ENCODE data around the gene NOB1.

NOB1 gene

GRCh38 chr16:69706256-69706974 lies 48.3 kb downstream of the NOB1 start:
- DNase-seq: no peak
- Histone ChIP-seq H3K4me3 (ENCODE audit: low read depth, low read length) (no peak overlapping the region), H3K27ac (no peak overlapping the region), H3K27me3 (replicated peaks) (no peaks in the 10 kb centered on the region), H3K36me3 (replicated peaks) (peaks cover 27% of the 10 kb centered on the region)
- in situ Hi-C loops (cut with HindIII; ENCODE audit: low pct_ligation_motif_present, low sequenced_read_pairs): no loop called here
- TF ChIP-seq CTCF (IDR thresholded peaks at IDR 0.05; ENCODE audit: low read depth, low read length, missing control alignments): no peak

- peaks cover 7% of the 10 kb centered on the region for H3K36me3 ChIP-seq (replicated peaks)
- in situ Hi-C loops (cut with HindIII; ENCODE audit: low pct_ligation_motif_present, low sequenced_read_pairs): no loop called here
- DNase-seq: no peak
- H3K27me3 ChIP-seq (replicated peaks): no peaks in the 10 kb centered on the region
- H3K27ac ChIP-seq: no peak overlapping the region
- no peak for TF ChIP-seq CTCF (IDR thresholded peaks at IDR 0.05; ENCODE audit: low read depth, low read length, missing control alignments)
- no peak overlapping the region for H3K4me3 ChIP-seq (ENCODE audit: low read depth, low read length)
These were observed 51.1 kb downstream of the NOB1 start for GRCh38 chr16:69703638-69704037.

- H3K27ac ChIP-seq: no peak overlapping the region
These were observed 52.9 kb downstream of the NOB1 start for GRCh38 chr16:69701866-69702265.

GRCh38 chr16:69701452-69701851 lies 53.3 kb downstream of the NOB1 start:
- H3K4me3 ChIP-seq (ENCODE audit: low read depth, low read length): no peak overlapping the region
- H3K27ac ChIP-seq: no peak overlapping the region
- no peaks in the 10 kb centered on the region for H3K27me3 ChIP-seq (replicated peaks)
- in situ Hi-C loops (cut with HindIII; ENCODE audit: low pct_ligation_motif_present, low sequenced_read_pairs): no loop called here
- peaks cover 7% of the 10 kb centered on the region for H3K36me3 ChIP-seq (replicated peaks)
- no peak for DNase-seq
- TF ChIP-seq CTCF (IDR thresholded peaks at IDR 0.05; ENCODE audit: low read depth, low read length, missing control alignments): no peak

More at GRCh38 chr16:69701866-69702265, 52.9 kb downstream of the NOB1 start:
- Histone ChIP-seq H3K4me3 (ENCODE audit: low read depth, low read length) (no peak overlapping the region), H3K27me3 (replicated peaks) (no peaks in the 10 kb centered on the region), H3K36me3 (replicated peaks) (peaks cover 9% of the 10 kb centered on the region)
- DNase-seq: no peak
- in situ Hi-C loops (cut with HindIII; ENCODE audit: low pct_ligation_motif_present, low sequenced_read_pairs): no loop called here
- no peak for TF ChIP-seq CTCF (IDR thresholded peaks at IDR 0.05; ENCODE audit: low read depth, low read length, missing control alignments)

- Histone ChIP-seq H3K4me3 (ENCODE audit: low read depth, low read length) (no peak overlapping the region), H3K36me3 (replicated peaks) (peaks cover 18% of the 10 kb centered on the region), H3K27ac (no peak overlapping the region), H3K27me3 (replicated peaks) (no peaks in the 10 kb centered on the region)
- DNase-seq: no peak
- TF ChIP-seq CTCF (IDR thresholded peaks at IDR 0.05; ENCODE audit: low read depth, low read length, missing control alignments): no peak
- in situ Hi-C loops (cut with HindIII; ENCODE audit: low pct_ligation_motif_present, low sequenced_read_pairs): no loop called here
These were observed 54.8 kb downstream of the NOB1 start for GRCh38 chr16:69699915-69700314.

GRCh38 chr16:69698404-69698803 lies 56.3 kb downstream of the NOB1 start:
- Histone ChIP-seq H3K4me3 (ENCODE audit: low read depth, low read length) (no peak overlapping the region), H3K27ac (no peak overlapping the region), H3K27me3 (replicated peaks) (no peaks in the 10 kb centered on the region), H3K36me3 (replicated peaks) (peaks cover 30% of the 10 kb centered on the region)
- DNase-seq: no peak
- TF ChIP-seq CTCF (IDR thresholded peaks at IDR 0.05; ENCODE audit: low read depth, low read length, missing control alignments): no peak
- in situ Hi-C loops (cut with HindIII; ENCODE audit: low pct_ligation_motif_present, low sequenced_read_pairs): no loop called here
